WTC11 (cell line): Measurements from ENCODE around the gene FAM193B. TPM values are rescaled to one million over a fixed set of nuclear protein-coding genes. Genes with fewer than 3 reads are reported as not detected.

Experiments
- ATAC-seq: fragments of 200-7000 bp; cut with Tn5 transposase; 2 replicates; pipeline ENCODE4 v1.10.0; 2021; ENCODE audit warnings: mild to moderate bottlenecking, moderate library complexity
- CTCF ChIA-PET: fragments of 300-600 bp; sonication (Branson Sonifier 250); formaldehyde crosslinking; loops from one replicate; lab custom pipeline; 2021; ENCODE audit warnings: antibody characterized with exemption; lab: Charles Lee
- POLR2A ChIA-PET: fragments of 350-600 bp; sonication (Branson Sonifier 250); formaldehyde crosslinking; loops from one replicate; lab custom pipeline; 2021; ENCODE audit warnings: antibody characterized with exemption; lab: Charles Lee
- DNase-seq: peaks from one replicate; pipeline ENCODE4 v3.0.0; 2021; ENCODE audit warnings: low spot score
- H3K27ac Mint-ChIP-seq: 2 replicates; pipeline ENCODE4 v1.8.0; 2021; ENCODE audit warnings: mixed read lengths
- H3K27me3 Mint-ChIP-seq: 2 replicates; pipeline ENCODE4 v1.8.0; 2021; ENCODE audit warnings: low read depth, mild to moderate bottlenecking, moderate library complexity, mixed read lengths
- H3K36me3 Mint-ChIP-seq: 2 replicates; pipeline ENCODE4 v1.8.0; 2021; ENCODE audit warnings: mixed read lengths
- H3K4me1 Mint-ChIP-seq: 2 replicates; pipeline ENCODE4 v1.8.0; 2022; ENCODE audit warnings: mixed read lengths
- H3K4me3 Mint-ChIP-seq: 2 replicates; pipeline ENCODE4 v1.8.0; 2021; ENCODE audit warnings: mild to moderate bottlenecking, moderate library complexity, mixed read lengths
- H3K9me3 Mint-ChIP-seq: 2 replicates; pipeline ENCODE4 v1.8.0; 2021; ENCODE audit warnings: mixed read lengths
- AFF4 ChIP-seq: sonication (generic); formaldehyde crosslinking; IDR thresholded peaks from 2 replicates; pipeline ENCODE4 v1.8.1; 2023; ENCODE audit warnings: mild to moderate bottlenecking, missing genetic modification reagents, borderline replicate concordance
- ATF1 ChIP-seq: sonication (generic); formaldehyde crosslinking; IDR thresholded peaks from 2 replicates; pipeline ENCODE4 v1.8.1; 2023; ENCODE audit warnings: mild to moderate bottlenecking, moderate library complexity, missing genetic modification reagents
- ATF3 ChIP-seq: sonication (generic); formaldehyde crosslinking; conservative IDR thresholded peaks from 2 replicates; pipeline ENCODE4 v1.8.1; 2022; ENCODE audit warnings: mild to moderate bottlenecking, missing genetic modification reagents
- ELF4 ChIP-seq: sonication (generic); formaldehyde crosslinking; IDR thresholded peaks from 2 replicates; pipeline ENCODE4 v1.8.1; 2022; ENCODE audit warnings: low read depth, mild to moderate bottlenecking, moderate library complexity, missing genetic modification reagents
- ETV6 ChIP-seq: sonication (generic); formaldehyde crosslinking; IDR thresholded peaks from 2 replicates; pipeline ENCODE4 v1.8.1; 2022; ENCODE audit warnings: mild to moderate bottlenecking, missing genetic modification reagents
- FOXP1 ChIP-seq: sonication (generic); formaldehyde crosslinking; IDR thresholded peaks from 2 replicates; pipeline ENCODE4 v1.8.0; 2022; ENCODE audit warnings: missing genetic modification reagents, mild to moderate bottlenecking, moderate library complexity, borderline replicate concordance
- GTF2I ChIP-seq: fragments of 250-450 bp; sonication (Bioruptor Pico); conservative IDR thresholded peaks from 2 replicates; pipeline ENCODE4 v1.4.0; 2021; ENCODE audit warnings: mild to moderate bottlenecking
- IRF2 ChIP-seq: sonication (generic); formaldehyde crosslinking; IDR thresholded peaks from 2 replicates; pipeline ENCODE4 v1.8.0; 2022; ENCODE audit warnings: low read depth, missing genetic modification reagents, borderline replicate concordance
- NFE2L1 ChIP-seq: sonication (generic); formaldehyde crosslinking; IDR thresholded peaks from 2 replicates; pipeline ENCODE4 v1.8.1; 2023; ENCODE audit warnings: missing genetic modification reagents
- NFYB ChIP-seq: sonication (generic); formaldehyde crosslinking; conservative IDR thresholded peaks from 2 replicates; pipeline ENCODE4 v1.8.0; 2022; ENCODE audit warnings: low read depth, missing genetic modification reagents
- NR2C2 ChIP-seq: sonication (generic); formaldehyde crosslinking; IDR thresholded peaks from 2 replicates; pipeline ENCODE4 v1.8.0; 2022; ENCODE audit warnings: mild to moderate bottlenecking, missing genetic modification reagents
- PRRX2 ChIP-seq: fragments of 250-450 bp; sonication (Bioruptor Pico); IDR thresholded peaks from 2 replicates; pipeline ENCODE4 v1.8.0; 2021; ENCODE audit warnings: mild to moderate bottlenecking
- SMAD3 ChIP-seq: sonication (generic); formaldehyde crosslinking; IDR thresholded peaks from 2 replicates; pipeline ENCODE4 v1.8.0; 2022; ENCODE audit warnings: missing genetic modification reagents, mild to moderate bottlenecking, borderline replicate concordance
- SMAD4 ChIP-seq: sonication (generic); formaldehyde crosslinking; IDR thresholded peaks from 2 replicates; pipeline ENCODE4 v1.8.0; 2022; ENCODE audit warnings: mild to moderate bottlenecking, missing genetic modification reagents
- SP1 ChIP-seq: sonication (generic); formaldehyde crosslinking; conservative IDR thresholded peaks from 2 replicates; pipeline ENCODE4 v1.8.1; 2022; ENCODE audit warnings: missing genetic modification reagents
- TP53 ChIP-seq: sonication (generic); formaldehyde crosslinking; IDR thresholded peaks from 2 replicates; pipeline ENCODE4 v1.8.1; 2023; ENCODE audit warnings: mild to moderate bottlenecking, missing genetic modification reagents
- USF1 ChIP-seq: sonication (generic); formaldehyde crosslinking; IDR thresholded peaks from 2 replicates; pipeline ENCODE4 v1.8.0; 2022; ENCODE audit warnings: mild to moderate bottlenecking, missing genetic modification reagents
- ZBTB21 ChIP-seq: sonication (generic); formaldehyde crosslinking; IDR thresholded peaks from 2 replicates; pipeline ENCODE4 v1.8.1; 2023; ENCODE audit warnings: mild to moderate bottlenecking, missing genetic modification reagents, borderline replicate concordance
- ZMAT4 ChIP-seq: fragments of 250-450 bp; sonication (Bioruptor Pico); IDR thresholded peaks from 2 replicates; pipeline ENCODE4 v1.9.0; 2021; ENCODE audit warnings: mild to moderate bottlenecking
- ZNF219 ChIP-seq: sonication (generic); formaldehyde crosslinking; IDR thresholded peaks from 2 replicates; pipeline ENCODE4 v1.8.0; 2023; ENCODE audit warnings: missing genetic modification reagents, mild to moderate bottlenecking, borderline replicate concordance
- ZNF263 ChIP-seq: sonication (generic); formaldehyde crosslinking; IDR thresholded peaks from 2 replicates; pipeline ENCODE4 v1.8.1; 2022; ENCODE audit warnings: low read depth, mild to moderate bottlenecking, moderate library complexity, missing genetic modification reagents
- ZNF317 ChIP-seq: sonication (generic); formaldehyde crosslinking; IDR thresholded peaks from 2 replicates; pipeline ENCODE4 v1.8.1; 2023; ENCODE audit warnings: low read depth, mild to moderate bottlenecking, moderate library complexity, missing genetic modification reagents, borderline replicate concordance
- total RNA-seq: library from RNA; stranded (reverse); gene quantifications from 3 replicates; pipeline ENCODE4 v1.2.3, GENCODE V29; 2021
- TF ChIP-seq, protein P1 (sequence below): sonication (generic); formaldehyde crosslinking; IDR thresholded peaks from 2 replicates; pipeline ENCODE4 v1.8.1; 2023; ENCODE audit warnings: mild to moderate bottlenecking, missing genetic modification reagents
- TF ChIP-seq, protein P2 (sequence below): fragments of 200-600 bp; IDR thresholded peaks from 2 replicates; pipeline ENCODE4 v1.8.0; 2022; ENCODE audit warnings: antibody characterized with exemption
- TF ChIP-seq, protein P3 (sequence below): fragments of 250-450 bp; sonication (Bioruptor Pico); IDR thresholded peaks from 2 replicates; pipeline ENCODE4 v2.1.2; 2022; ENCODE audit warnings: mild to moderate bottlenecking, moderate library complexity

Gene FAM193B
- total RNA-seq, 1 experiment from 2014 or later = 101 TPM

DNA sequence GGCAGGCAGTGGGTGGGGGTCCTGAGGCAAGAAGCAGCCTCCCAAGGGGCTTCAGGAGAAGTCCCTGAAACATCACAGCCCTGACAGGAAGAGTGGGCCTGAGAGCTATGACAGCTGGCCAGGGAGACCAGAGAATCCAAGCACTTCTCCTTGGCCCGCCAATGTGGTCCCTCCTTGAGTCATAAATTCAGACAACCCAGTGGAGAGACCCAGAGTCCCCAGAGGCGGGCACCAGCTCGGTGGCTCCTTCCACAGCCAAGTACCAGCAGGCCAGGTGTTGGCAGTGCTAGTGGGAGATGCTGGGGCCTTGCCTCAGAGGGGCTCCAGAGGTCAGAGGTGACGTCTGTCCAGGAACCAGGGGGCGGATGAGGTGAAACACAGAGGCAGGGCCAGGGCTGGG is 43.2 kb downstream of the FAM193B start:
- CTCF ChIA-PET = interaction anchor here (1.1 to 6.3 kb wide), 3 partner anchors 8 to 16 kb away, joined by 3 to 57 read pairs (median 29); partner anchors contain the start of gene PDLIM7
- TF ChIP-seq ZNF219 (CRISPR knock-in tag) = no peak
- TF ChIP-seq ZNF263 (CRISPR knock-in tag) = no peak
- no peak for TF ChIP-seq SMAD4
- TF ChIP-seq AFF4 (CRISPR knock-in tag) = no peak
- TF ChIP-seq NFE2L1 = no peak
- no peak for TF ChIP-seq NR2C2
- no peak for TF ChIP-seq SMAD3 (CRISPR knock-in tag)
- TF ChIP-seq PRRX2 = no peak
- TF ChIP-seq ZNF317 = no peak
- TF ChIP-seq IRF2 = no peak
- TF ChIP-seq TP53 (CRISPR knock-in tag) = no peak
- TF ChIP-seq, protein P1, sequence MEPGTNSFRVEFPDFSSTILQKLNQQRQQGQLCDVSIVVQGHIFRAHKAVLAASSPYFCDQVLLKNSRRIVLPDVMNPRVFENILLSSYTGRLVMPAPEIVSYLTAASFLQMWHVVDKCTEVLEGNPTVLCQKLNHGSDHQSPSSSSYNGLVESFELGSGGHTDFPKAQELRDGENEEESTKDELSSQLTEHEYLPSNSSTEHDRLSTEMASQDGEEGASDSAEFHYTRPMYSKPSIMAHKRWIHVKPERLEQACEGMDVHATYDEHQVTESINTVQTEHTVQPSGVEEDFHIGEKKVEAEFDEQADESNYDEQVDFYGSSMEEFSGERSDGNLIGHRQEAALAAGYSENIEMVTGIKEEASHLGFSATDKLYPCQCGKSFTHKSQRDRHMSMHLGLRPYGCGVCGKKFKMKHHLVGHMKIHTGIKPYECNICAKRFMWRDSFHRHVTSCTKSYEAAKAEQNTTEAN = no peak
- no peak for TF ChIP-seq USF1 (CRISPR knock-in tag)
- no peak for TF ChIP-seq ETV6 (CRISPR knock-in tag)
- no peak for TF ChIP-seq ELF4 (CRISPR knock-in tag)
- TF ChIP-seq ATF1 (CRISPR knock-in tag) = no peak
- ATAC-seq = no peak
- Mint-ChIP-seq H3K9me3 (no peaks in the 10 kb centered on the region), H3K27me3 (no peaks in the 10 kb centered on the region), H3K4me3 (no peak overlapping the region), H3K27ac (peak overlapping the region; percentile 32; the same call in 1 of the 2 replicates), H3K4me1 (peaks cover 24% of the 10 kb centered on the region), H3K36me3 (peaks cover 57% of the 10 kb centered on the region)
- DNase-seq = no peak
- POLR2A ChIA-PET = interaction anchor here (0.6 kb wide), 1 partner anchor 163 kb away, joined by 5 read pairs; no protein-coding TSS in a partner anchor

DNA sequence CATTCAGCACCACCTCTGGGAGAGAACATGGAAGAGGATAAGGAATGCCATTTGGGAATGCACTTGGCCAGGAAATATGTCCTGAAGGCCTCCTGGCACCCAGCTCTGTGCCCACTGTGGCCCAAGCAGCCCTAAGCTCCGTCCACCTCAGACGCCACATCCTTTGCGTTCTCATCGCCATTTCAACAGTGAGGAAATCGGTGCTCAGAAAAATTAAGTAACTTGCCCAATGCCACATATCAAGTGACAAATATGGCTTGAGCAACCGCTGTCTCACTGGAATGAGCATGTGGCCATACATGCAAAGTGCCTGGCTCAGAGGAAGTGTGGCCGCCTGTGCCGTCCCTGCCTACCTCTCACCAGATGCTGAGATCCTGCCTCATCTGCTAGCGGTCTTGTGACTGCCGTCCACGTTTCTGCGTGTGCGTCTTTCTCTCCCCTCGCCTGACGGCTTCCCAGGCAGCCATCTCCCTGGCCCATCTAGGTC is 43.8 kb downstream of the FAM193B start:
- ATAC-seq = no peak
- TF ChIP-seq ZMAT4 (CRISPR knock-in tag) (no peak), IRF2 (no peak), ZBTB21 (CRISPR knock-in tag) (no peak), GTF2I (no peak), FOXP1 (CRISPR knock-in tag) (no peak), SP1 (CRISPR knock-in tag) (no peak), ATF3 (CRISPR knock-in tag) (no peak), NFYB (no peak)
- TF ChIP-seq, protein P2, sequence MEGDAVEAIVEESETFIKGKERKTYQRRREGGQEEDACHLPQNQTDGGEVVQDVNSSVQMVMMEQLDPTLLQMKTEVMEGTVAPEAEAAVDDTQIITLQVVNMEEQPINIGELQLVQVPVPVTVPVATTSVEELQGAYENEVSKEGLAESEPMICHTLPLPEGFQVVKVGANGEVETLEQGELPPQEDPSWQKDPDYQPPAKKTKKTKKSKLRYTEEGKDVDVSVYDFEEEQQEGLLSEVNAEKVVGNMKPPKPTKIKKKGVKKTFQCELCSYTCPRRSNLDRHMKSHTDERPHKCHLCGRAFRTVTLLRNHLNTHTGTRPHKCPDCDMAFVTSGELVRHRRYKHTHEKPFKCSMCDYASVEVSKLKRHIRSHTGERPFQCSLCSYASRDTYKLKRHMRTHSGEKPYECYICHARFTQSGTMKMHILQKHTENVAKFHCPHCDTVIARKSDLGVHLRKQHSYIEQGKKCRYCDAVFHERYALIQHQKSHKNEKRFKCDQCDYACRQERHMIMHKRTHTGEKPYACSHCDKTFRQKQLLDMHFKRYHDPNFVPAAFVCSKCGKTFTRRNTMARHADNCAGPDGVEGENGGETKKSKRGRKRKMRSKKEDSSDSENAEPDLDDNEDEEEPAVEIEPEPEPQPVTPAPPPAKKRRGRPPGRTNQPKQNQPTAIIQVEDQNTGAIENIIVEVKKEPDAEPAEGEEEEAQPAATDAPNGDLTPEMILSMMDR = no peak
- TF ChIP-seq, protein P3, sequence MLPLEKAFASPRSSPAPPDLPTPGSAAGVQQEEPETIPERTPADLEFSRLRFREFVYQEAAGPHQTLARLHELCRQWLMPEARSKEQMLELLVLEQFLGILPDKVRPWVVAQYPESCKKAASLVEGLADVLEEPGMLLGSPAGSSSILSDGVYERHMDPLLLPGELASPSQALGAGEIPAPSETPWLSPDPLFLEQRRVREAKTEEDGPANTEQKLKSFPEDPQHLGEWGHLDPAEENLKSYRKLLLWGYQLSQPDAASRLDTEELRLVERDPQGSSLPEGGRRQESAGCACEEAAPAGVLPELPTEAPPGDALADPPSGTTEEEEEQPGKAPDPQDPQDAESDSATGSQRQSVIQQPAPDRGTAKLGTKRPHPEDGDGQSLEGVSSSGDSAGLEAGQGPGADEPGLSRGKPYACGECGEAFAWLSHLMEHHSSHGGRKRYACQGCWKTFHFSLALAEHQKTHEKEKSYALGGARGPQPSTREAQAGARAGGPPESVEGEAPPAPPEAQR = no peak

More for the DNA sequence above, 43.8 kb downstream of the FAM193B start:
- Mint-ChIP-seq H3K27ac (peak overlapping the region; percentile 32; the same call in 1 of the 2 replicates), H3K4me1 (peaks cover 19% of the 10 kb centered on the region), H3K4me3 (no peak overlapping the region), H3K36me3 (peaks cover 51% of the 10 kb centered on the region), H3K27me3 (no peaks in the 10 kb centered on the region), H3K9me3 (no peaks in the 10 kb centered on the region)
- ChIA-PET POLR2A (no interaction called here), CTCF (interaction anchor here (0.6 to 6.3 kb wide), 5 partner anchors 8 to 107 kb away, joined by 3 to 57 read pairs (median 10); partner anchors contain the start of gene PDLIM7)
- no peak for DNase-seq
